A673 (cell line): ENCODE data around the gene RASSF8. TPM values are rescaled to one million over a fixed set of nuclear protein-coding genes. Genes with fewer than 3 reads are reported as not detected.

Experiments
- BruUV-seq: library from RNA; stranded (reverse); fragments of 400-500 nt; replicated peaks from 2 replicates; lab custom pipeline; 2021; lab: Mats Ljungman, UMichigan
- CTCF ChIA-PET: fragments of 300-600 bp; sonication (Branson Sonifier 250); formaldehyde crosslinking; loops from one replicate; lab custom pipeline; 2022; ENCODE audit warnings: antibody characterized with exemption; lab: Charles Lee
- POLR2A ChIA-PET: fragments of 300-600 bp; sonication (Branson Sonifier 250); formaldehyde crosslinking; loops from one replicate; lab custom pipeline; 2022; ENCODE audit warnings: antibody characterized with exemption; ENCODE audit not compliant: low non-redundant PET; lab: Charles Lee
- DNase-seq: peaks from one replicate; pipeline ENCODE4 v3.0.0-alpha.2; 2015; ENCODE audit warnings: low spot score
- H3K27ac ChIP-seq: fragments of 200-600 bp; sonication (generic); 2 replicates; pipeline ENCODE4 v1.5.1; 2016; ENCODE audit warnings: mixed run types, low read depth, mild to moderate bottlenecking, mixed read lengths, antibody characterized with exemption, low read length; ENCODE audit not compliant: poor library complexity, severe bottlenecking
- H3K27me3 ChIP-seq: fragments of 200-600 bp; sonication (generic); replicated peaks from 2 replicates; pipeline ENCODE4 v1.6.1; 2017; ENCODE audit warnings: mixed run types, low read depth, mild to moderate bottlenecking, mixed read lengths, antibody characterized with exemption, low read length; ENCODE audit not compliant: insufficient read depth, poor library complexity
- H3K36me3 ChIP-seq: fragments of 200-600 bp; sonication (generic); 2 replicates; pipeline ENCODE4 v1.6.1; 2016; ENCODE audit warnings: mixed run types, mild to moderate bottlenecking, mixed read lengths, antibody characterized with exemption, low read length; ENCODE audit not compliant: insufficient read depth, poor library complexity, severe bottlenecking
- H3K4me1 ChIP-seq: fragments of 200-600 bp; sonication (generic); 2 replicates; pipeline ENCODE4 v1.6.1; 2017; ENCODE audit warnings: mixed run types, mild to moderate bottlenecking, mixed read lengths, antibody characterized with exemption, low read length; ENCODE audit not compliant: insufficient read depth, poor library complexity, severe bottlenecking
- H3K4me3 ChIP-seq: fragments of 200-600 bp; sonication (generic); 2 replicates; pipeline ENCODE4 v1.5.1; 2016; ENCODE audit warnings: low read depth, mixed run types, mild to moderate bottlenecking, mixed read lengths, low read length; ENCODE audit not compliant: poor library complexity, severe bottlenecking
- H3K9me3 ChIP-seq: fragments of 200-600 bp; sonication (generic); 2 replicates; pipeline ENCODE4 v1.6.1; 2016; ENCODE audit warnings: mixed run types, low read depth, mild to moderate bottlenecking, mixed read lengths, antibody characterized with exemption, low read length; ENCODE audit not compliant: poor library complexity, severe bottlenecking
- EZH2 ChIP-seq: fragments of 200-600 bp; sonication (generic); IDR thresholded peaks from 2 replicates; pipeline ENCODE4 v1.6.1; 2017; ENCODE audit warnings: borderline replicate concordance, low read depth, mild to moderate bottlenecking, mixed read lengths, antibody characterized with exemption, low read length; ENCODE audit not compliant: poor library complexity, severe bottlenecking
- intact Hi-C: fragments of 100-400 bp; cut with micrococcal nuclease; formaldehyde crosslinking; loops from one replicate; pipeline ENCODE4 v1.10.0; 2022; ENCODE audit not compliant: unreplicated experiment
- total RNA-seq: library from RNA; stranded (reverse); gene quantifications from 2 replicates; pipeline ENCODE4 v1.2.3, GENCODE V29; 2021
- TF ChIP-seq, protein P1 (sequence below): fragments of 300-800, 200-600 bp; sonication (generic); conservative IDR thresholded peaks from 2 replicates; pipeline ENCODE4 v1.5.1; 2017; ENCODE audit warnings: low read depth, mild to moderate bottlenecking, antibody characterized with exemption, low read length, moderate library complexity, mixed read lengths

Gene RASSF8
- total RNA-seq, 1 experiment from 2014 or later, result 23.1 TPM

DNA sequence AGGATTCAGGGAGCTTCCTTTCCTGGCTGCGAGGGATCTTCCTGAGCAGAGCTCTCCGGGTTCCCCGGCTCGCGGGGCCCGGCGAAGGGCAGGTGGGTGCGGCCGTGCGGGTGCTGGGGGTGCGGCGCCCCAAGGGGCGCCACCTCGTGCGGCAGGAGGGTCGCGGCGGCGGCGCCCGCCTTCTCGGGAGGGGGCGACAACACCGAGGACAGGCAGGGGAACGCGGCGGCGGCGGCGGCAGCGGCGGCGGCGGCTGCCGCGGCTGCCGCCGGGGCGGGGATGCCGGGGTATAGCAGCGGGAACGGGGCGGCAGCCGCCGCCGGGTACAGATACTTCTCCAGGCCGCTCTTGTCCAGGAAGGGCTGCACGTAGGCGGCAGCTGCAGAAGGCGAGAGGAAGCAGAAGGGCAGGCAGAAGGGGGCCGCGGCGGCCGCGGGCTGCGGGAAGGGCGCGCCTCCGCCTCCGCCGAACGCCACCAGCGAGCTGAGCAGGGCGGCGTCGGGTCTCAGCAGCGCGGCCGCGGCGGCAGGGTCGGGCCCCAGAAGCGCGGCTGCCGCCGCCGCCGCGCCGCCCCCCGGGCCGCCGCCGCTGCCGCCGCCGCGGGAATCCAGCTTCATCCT lies 163.7 kb downstream of the RASSF8 start:
- H3K4me1 ChIP-seq, result peaks cover 15% of the 10 kb centered on the region
- no peaks in the 10 kb centered on the region for H3K9me3 ChIP-seq
- H3K36me3 ChIP-seq, result no peaks in the 10 kb centered on the region
- POLR2A ChIA-PET, result interaction anchor here (0.7 kb wide), 1 partner anchor 757 kb away, joined by 3 read pairs; no protein-coding TSS in a partner anchor
- peaks cover 35% of the 10 kb centered on the region for H3K27me3 ChIP-seq
- TF ChIP-seq, protein P1, sequence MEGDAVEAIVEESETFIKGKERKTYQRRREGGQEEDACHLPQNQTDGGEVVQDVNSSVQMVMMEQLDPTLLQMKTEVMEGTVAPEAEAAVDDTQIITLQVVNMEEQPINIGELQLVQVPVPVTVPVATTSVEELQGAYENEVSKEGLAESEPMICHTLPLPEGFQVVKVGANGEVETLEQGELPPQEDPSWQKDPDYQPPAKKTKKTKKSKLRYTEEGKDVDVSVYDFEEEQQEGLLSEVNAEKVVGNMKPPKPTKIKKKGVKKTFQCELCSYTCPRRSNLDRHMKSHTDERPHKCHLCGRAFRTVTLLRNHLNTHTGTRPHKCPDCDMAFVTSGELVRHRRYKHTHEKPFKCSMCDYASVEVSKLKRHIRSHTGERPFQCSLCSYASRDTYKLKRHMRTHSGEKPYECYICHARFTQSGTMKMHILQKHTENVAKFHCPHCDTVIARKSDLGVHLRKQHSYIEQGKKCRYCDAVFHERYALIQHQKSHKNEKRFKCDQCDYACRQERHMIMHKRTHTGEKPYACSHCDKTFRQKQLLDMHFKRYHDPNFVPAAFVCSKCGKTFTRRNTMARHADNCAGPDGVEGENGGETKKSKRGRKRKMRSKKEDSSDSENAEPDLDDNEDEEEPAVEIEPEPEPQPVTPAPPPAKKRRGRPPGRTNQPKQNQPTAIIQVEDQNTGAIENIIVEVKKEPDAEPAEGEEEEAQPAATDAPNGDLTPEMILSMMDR, result no peak
- peak; percentile 29 for DNase-seq
- CTCF ChIA-PET, result interaction anchor here (0.7 to 1.5 kb wide), 5 partner anchors 9 to 579 kb away, joined by 3 to 5 read pairs (median 3); no protein-coding TSS in a partner anchor
- H3K27ac ChIP-seq, result no peak overlapping the region
- intact Hi-C loops, result loop anchor here (2.0 to 10.0 kb wide), 5 partner anchors 75 to 579 kb away; partner anchors contain the start of gene SSPN
- BruUV-seq, result no TSS peak
- peak overlapping the region; percentile 52 for H3K4me3 ChIP-seq

DNA sequence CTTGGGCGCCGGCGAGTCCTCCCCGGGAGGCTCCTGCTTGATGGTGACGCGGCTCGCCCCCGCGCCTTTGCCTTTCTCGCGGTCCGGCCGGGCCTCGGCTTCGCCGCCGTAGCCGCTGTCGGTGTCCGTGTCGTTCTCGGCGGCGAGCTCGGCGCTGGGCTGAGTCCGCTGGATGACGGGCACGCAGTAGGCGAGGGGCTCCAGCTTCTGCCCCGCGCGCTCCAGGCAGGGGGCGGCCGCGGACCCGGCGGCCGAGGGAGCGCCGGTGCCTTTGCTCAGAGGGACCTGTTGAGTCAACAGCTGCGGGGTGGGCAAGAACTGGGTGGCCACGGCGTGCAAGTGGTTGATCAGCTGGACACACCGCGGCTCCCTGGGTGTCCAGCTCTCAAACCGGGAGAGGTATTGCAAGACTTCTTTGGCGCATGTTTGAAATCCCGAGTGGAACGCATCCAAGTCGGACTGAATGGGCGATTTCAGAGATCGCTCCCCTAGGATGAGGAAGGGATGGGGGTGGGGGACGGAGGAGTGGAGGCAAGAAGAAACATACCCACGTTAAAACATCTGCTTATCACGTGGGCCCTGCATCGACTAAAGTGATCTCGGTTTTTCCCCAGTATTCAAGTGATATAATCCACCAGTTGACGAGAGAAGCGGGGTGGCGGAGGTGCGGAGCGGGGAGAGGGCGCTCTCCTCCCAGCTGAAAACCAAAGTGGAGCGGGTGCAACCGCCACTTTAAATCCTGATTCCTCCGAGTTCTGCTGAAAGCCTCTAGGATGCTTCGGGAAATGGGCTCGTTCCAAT lies 164.4 kb downstream of the RASSF8 start:
- Histone ChIP-seq H3K27ac (no peak overlapping the region), H3K9me3 (no peaks in the 10 kb centered on the region), H3K36me3 (no peaks in the 10 kb centered on the region), H3K4me3 (peak overlapping the region; percentile 52), H3K4me1 (peaks cover 15% of the 10 kb centered on the region), H3K27me3 (peaks cover 42% of the 10 kb centered on the region)
- peak; percentile 75 for DNase-seq
- peak; percentile 21 for TF ChIP-seq EZH2
- TF ChIP-seq, protein P1, result peak; percentile 50
- CTCF ChIA-PET, result interaction anchor here (0.7 to 1.5 kb wide), 5 partner anchors 10 to 579 kb away, joined by 3 to 5 read pairs (median 3); no protein-coding TSS in a partner anchor
- intact Hi-C loops, result loop anchor here (2.0 to 10.0 kb wide), 5 partner anchors 74 to 578 kb away; partner anchors contain the start of gene SSPN
- BruUV-seq, result no TSS peak
- POLR2A ChIA-PET, result interaction anchor here (0.7 kb wide), 1 partner anchor 756 kb away, joined by 3 read pairs; no protein-coding TSS in a partner anchor

DNA sequence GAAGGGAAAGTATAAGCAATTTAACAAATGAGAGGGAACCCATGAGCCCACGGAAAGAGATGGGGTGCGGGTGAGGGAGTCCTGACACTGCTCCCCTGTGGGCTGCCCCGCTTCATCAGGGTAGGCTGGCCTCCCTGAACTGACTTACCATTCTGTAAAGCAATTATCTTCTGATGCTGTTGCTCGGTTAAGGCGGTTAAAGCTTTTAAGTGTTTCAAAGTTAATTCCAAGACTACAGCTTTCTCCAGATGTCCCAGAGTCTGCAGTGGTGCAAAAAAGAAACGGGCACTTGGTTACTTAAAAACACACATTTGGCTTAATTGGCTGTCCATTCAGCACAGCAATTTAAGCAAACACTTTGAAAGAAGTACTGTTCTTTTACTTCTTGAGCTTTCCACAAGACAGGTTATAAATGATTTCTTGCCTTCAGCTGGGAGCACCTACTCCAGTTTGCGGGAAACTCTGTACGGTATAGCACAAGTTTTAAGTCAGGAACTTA lies 165.0 kb downstream of the RASSF8 start:
- BruUV-seq, result no TSS peak

More for the DNA sequence above, 165.0 kb downstream of the RASSF8 start:
- Histone ChIP-seq H3K9me3 (no peaks in the 10 kb centered on the region), H3K36me3 (no peaks in the 10 kb centered on the region), H3K27me3 (peaks cover 48% of the 10 kb centered on the region), H3K4me1 (peaks cover 15% of the 10 kb centered on the region), H3K4me3 (peak overlapping the region; percentile 56), H3K27ac (no peak overlapping the region)
- ChIA-PET POLR2A (no interaction called here), CTCF (interaction anchor here (1.1 to 1.5 kb wide), 3 partner anchors 26 to 578 kb away, joined by 3 to 5 read pairs (median 3); no protein-coding TSS in a partner anchor)
- no peak for TF ChIP-seq EZH2
- TF ChIP-seq, protein P1, result no peak
- intact Hi-C loops, result loop anchor here (2.0 to 10.0 kb wide), 5 partner anchors 74 to 577 kb away; partner anchors contain the start of gene SSPN
- DNase-seq, result peak; percentile 23
